GM23338 (cell line): ENCODE data around the gene LRRFIP2. TPM values are rescaled to one million over a fixed set of nuclear protein-coding genes. Genes with fewer than 3 reads are reported as not detected.

Experiments used
- ATAC-seq: fragments of 200-7000 bp; cut with Tn5 transposase; 3 replicates; pipeline ENCODE4 v1.9.1; 2020
- DNase-seq: peaks from one replicate; pipeline ENCODE4 v3.0.0-alpha.2; 2015; ENCODE audit warnings: low spot score
- H2AFZ ChIP-seq: fragments of 200-600 bp; sonication (generic); 2 replicates; pipeline ENCODE4 v1.8.0; 2016; ENCODE audit warnings: antibody characterized with exemption, mild to moderate bottlenecking, moderate library complexity
- H3F3A ChIP-seq: fragments of 200-600 bp; sonication (generic); replicated peaks from 2 replicates; pipeline ENCODE4 v1.8.0; 2017; ENCODE audit warnings: antibody characterized with exemption, mixed run types, low read depth
- H3K27ac ChIP-seq: fragments of 200-600 bp; sonication (generic); 2 replicates; pipeline ENCODE4 v1.6.1; 2016; ENCODE audit warnings: low read depth
- H3K27me3 ChIP-seq: fragments of 200-600 bp; sonication (generic); 2 replicates; pipeline ENCODE4 v1.8.0; 2016; ENCODE audit warnings: mild to moderate bottlenecking, mixed run types, moderate library complexity; ENCODE audit not compliant: insufficient read depth
- H3K36me3 ChIP-seq: fragments of 200-600 bp; sonication (generic); 2 replicates; pipeline ENCODE4 v1.8.0; 2016; ENCODE audit warnings: mild to moderate bottlenecking; ENCODE audit not compliant: insufficient read depth
- H3K4me1 ChIP-seq: fragments of 200-600 bp; sonication (generic); 2 replicates; pipeline ENCODE4 v1.8.0; 2016; ENCODE audit warnings: mild to moderate bottlenecking, moderate library complexity; ENCODE audit not compliant: insufficient read depth
- H3K4me2 ChIP-seq: fragments of 200-600 bp; sonication (generic); 2 replicates; pipeline ENCODE4 v1.7.1; 2017; ENCODE audit warnings: mixed run types
- H3K4me3 ChIP-seq: fragments of 200-600 bp; sonication (generic); 2 replicates; pipeline ENCODE4 v1.6.1; 2016; ENCODE audit warnings: mixed run types
- H3K79me2 ChIP-seq: fragments of 200-600 bp; sonication (generic); replicated peaks from 2 replicates; pipeline ENCODE4 v1.8.0; 2017; ENCODE audit warnings: mild to moderate bottlenecking; ENCODE audit not compliant: insufficient read depth
- H3K9me2 ChIP-seq: fragments of 200-600 bp; sonication (generic); 2 replicates; pipeline ENCODE4 v1.8.0; 2017; ENCODE audit not compliant: insufficient read depth
- H4K20me1 ChIP-seq: fragments of 200-600 bp; sonication (generic); replicated peaks from 2 replicates; pipeline ENCODE4 v1.8.0; 2017; ENCODE audit warnings: mild to moderate bottlenecking; ENCODE audit not compliant: insufficient read depth
- H3K27ac Mint-ChIP-seq: 2 replicates; pipeline ENCODE4 v1.8.0; 2020; ENCODE audit warnings: inconsistent platforms, mild to moderate bottlenecking, moderate library complexity, mixed read lengths
- H3K27me3 Mint-ChIP-seq: 3 replicates; pipeline ENCODE4 v1.8.0; 2022; ENCODE audit warnings: low read depth, mild to moderate bottlenecking, moderate library complexity, mixed read lengths, inconsistent platforms; ENCODE audit not compliant: insufficient read depth, poor library complexity
- H3K36me3 Mint-ChIP-seq: 3 replicates; pipeline ENCODE4 v1.8.0; 2021; ENCODE audit warnings: low read depth, mild to moderate bottlenecking, inconsistent platforms, moderate library complexity, mixed read lengths
- H3K4me1 Mint-ChIP-seq: 3 replicates; pipeline ENCODE4 v1.8.0; 2020; ENCODE audit warnings: mild to moderate bottlenecking, inconsistent platforms, mixed read lengths
- H3K4me3 Mint-ChIP-seq: 3 replicates; pipeline ENCODE4 v1.8.0; 2021; ENCODE audit warnings: moderate library complexity, mild to moderate bottlenecking, inconsistent platforms, mixed read lengths
- H3K9me3 Mint-ChIP-seq: 3 replicates; pipeline ENCODE4 v1.8.0; 2020; ENCODE audit warnings: moderate library complexity, mild to moderate bottlenecking, inconsistent platforms, mixed read lengths
- CREB1 ChIP-seq: fragments of 250-450 bp; sonication (Bioruptor Pico); IDR thresholded peaks from 2 replicates; pipeline ENCODE4 v1.5.0; 2020; ENCODE audit warnings: low read depth, mild to moderate bottlenecking, moderate library complexity
- CTCF ChIP-seq, 2 experiments: fragments of 200-600 bp in 1 of 2; sonication (generic) in 1 of 2; conservative IDR thresholded peaks; 2 replicates each; pipeline versions ENCODE4 v1.5.1 to v1.6.1; 2016 to 2017; ENCODE audit warnings: antibody characterized with exemption in 2 of 2, low read depth in 2 of 2, mild to moderate bottlenecking in 2 of 2, moderate library complexity in 1 of 2
- EZH2 ChIP-seq: fragments of 200-600 bp; sonication (generic); IDR thresholded peaks from one replicate; pipeline ENCODE4 v1.8.0; 2017; ENCODE audit warnings: antibody characterized with exemption, mild to moderate bottlenecking, low read depth; ENCODE audit not compliant: unreplicated experiment
- EZH2phosphoT487 ChIP-seq: fragments of 200-600 bp; sonication (generic); IDR thresholded peaks from one replicate; pipeline ENCODE4 v1.8.1; 2018; ENCODE audit warnings: antibody characterized with exemption; ENCODE audit not compliant: unreplicated experiment
- JUNB ChIP-seq: IDR thresholded peaks from one replicate; pipeline ENCODE4 v1.6.1; 2016; ENCODE audit warnings: antibody characterized with exemption; ENCODE audit not compliant: unreplicated experiment
- NANOG ChIP-seq: IDR thresholded peaks from 2 replicates; pipeline ENCODE4 v1.6.1; 2016; ENCODE audit warnings: antibody characterized with exemption, borderline replicate concordance
- POLR2AphosphoS5 ChIP-seq: IDR thresholded peaks from 2 replicates; pipeline ENCODE4 v1.6.1; 2016; ENCODE audit warnings: antibody characterized with exemption, low read depth
- REST ChIP-seq: IDR thresholded peaks from one replicate; pipeline ENCODE4 v1.6.1; 2018; ENCODE audit warnings: antibody characterized with exemption; ENCODE audit not compliant: unreplicated experiment
- STAT1 ChIP-seq: IDR thresholded peaks from one replicate; pipeline ENCODE4 v1.6.1; 2016; ENCODE audit warnings: antibody characterized with exemption; ENCODE audit not compliant: unreplicated experiment
- ZNF114 ChIP-seq: fragments of 250-450 bp; sonication (Bioruptor Pico); IDR thresholded peaks from 2 replicates; pipeline ENCODE4 v1.5.0; 2020; ENCODE audit warnings: mild to moderate bottlenecking, moderate library complexity
- ZNF331 ChIP-seq: fragments of 250-450 bp; sonication (Bioruptor Pico); IDR thresholded peaks from 2 replicates; pipeline ENCODE4 v1.5.0; 2020; ENCODE audit warnings: low read depth, mild to moderate bottlenecking, moderate library complexity
- polyA plus RNA-seq: library from polyadenylated mRNA; unstranded; fragments of >200 nt; fragmentation: Nextera tagmentation; extraction: Ambion mirVana; gene quantifications from 2 replicates; pipeline ENCODE4 v1.2.1, GENCODE V29; 2016
- total RNA-seq: library from RNA; depleted of rRNA; stranded (reverse); fragments of >200 nt; shearing (Covaris generic); gene quantifications from 2 replicates; pipeline ENCODE4 v1.2.3, GENCODE V29; 2014
- TF ChIP-seq, protein P1 (sequence below): IDR thresholded peaks from 2 replicates; pipeline ENCODE4 v1.6.1; 2016; ENCODE audit warnings: antibody characterized with exemption

Gene LRRFIP2
- total and polyA plus RNA-seq, 2 experiments from 2014 or later, result 20.3 to 29.0 TPM

GRCh38 chr3:37082317-37082716 is 92.1 kb downstream of the LRRFIP2 start:
- Histone ChIP-seq H3F3A (no peaks in the 10 kb centered on the region), H3K4me1 (no peaks in the 10 kb centered on the region), H2AFZ (no peak overlapping the region), H3K4me2 (no peak overlapping the region), H3K79me2 (no peaks in the 10 kb centered on the region), H3K27me3 (no peaks in the 10 kb centered on the region), H3K9me2 (no peaks in the 10 kb centered on the region), H4K20me1 (no peaks in the 10 kb centered on the region), H3K4me3 (no peak overlapping the region), H3K36me3 (no peaks in the 10 kb centered on the region), H3K27ac (no peak overlapping the region)
- Mint-ChIP-seq H3K4me3 (no peak overlapping the region), H3K27ac (no peak overlapping the region), H3K27me3 (no peaks in the 10 kb centered on the region), H3K36me3 (no peaks in the 10 kb centered on the region; the same call in 2 of the 3 replicates), H3K4me1 (no peaks in the 10 kb centered on the region), H3K9me3 (no peaks in the 10 kb centered on the region)
- ATAC-seq, result no peak
- TF ChIP-seq EZH2phosphoT487 (no peak), POLR2AphosphoS5 (no peak), REST (no peak), STAT1 (no peak), CTCF (conservative IDR thresholded peaks at IDR 0.05; ENCODE audit: low read depth in 2 of 2) (no peak), JUNB (no peak), ZNF331 (no peak)
- no peak for DNase-seq

GRCh38 chr3:37075955-37076354 is 98.4 kb downstream of the LRRFIP2 start:
- no peaks in the 10 kb centered on the region for H3K36me3 ChIP-seq
- no peak overlapping the region for H2AFZ ChIP-seq
- Mint-ChIP-seq H3K4me3 (no peak overlapping the region), H3K4me1 (no peaks in the 10 kb centered on the region), H3K27me3 (no peaks in the 10 kb centered on the region), H3K9me3 (no peaks in the 10 kb centered on the region), H3K36me3 (peaks cover 2% of the 10 kb centered on the region; the same call in 1 of the 3 replicates), H3K27ac (no peak overlapping the region)
- H3F3A ChIP-seq, result no peaks in the 10 kb centered on the region
- H3K27ac ChIP-seq, result no peak overlapping the region
- H3K79me2 ChIP-seq, result no peaks in the 10 kb centered on the region
- no peaks in the 10 kb centered on the region for H3K9me2 ChIP-seq
- ATAC-seq (no peak), DNase-seq (no peak)
- H3K4me3 ChIP-seq, result no peak overlapping the region
- no peaks in the 10 kb centered on the region for H3K27me3 ChIP-seq
- H3K4me2 ChIP-seq, result no peak overlapping the region
- H4K20me1 ChIP-seq, result no peaks in the 10 kb centered on the region
- no peaks in the 10 kb centered on the region for H3K4me1 ChIP-seq
- TF ChIP-seq CREB1 (no peak), NANOG (no peak), EZH2 (no peak), EZH2phosphoT487 (no peak), ZNF114 (CRISPR knock-in tag) (no peak), STAT1 (no peak), POLR2AphosphoS5 (no peak), JUNB (no peak), CTCF (conservative IDR thresholded peaks at IDR 0.05; ENCODE audit: low read depth in 2 of 2) (no peak), ZNF331 (no peak)
- TF ChIP-seq, protein P1, sequence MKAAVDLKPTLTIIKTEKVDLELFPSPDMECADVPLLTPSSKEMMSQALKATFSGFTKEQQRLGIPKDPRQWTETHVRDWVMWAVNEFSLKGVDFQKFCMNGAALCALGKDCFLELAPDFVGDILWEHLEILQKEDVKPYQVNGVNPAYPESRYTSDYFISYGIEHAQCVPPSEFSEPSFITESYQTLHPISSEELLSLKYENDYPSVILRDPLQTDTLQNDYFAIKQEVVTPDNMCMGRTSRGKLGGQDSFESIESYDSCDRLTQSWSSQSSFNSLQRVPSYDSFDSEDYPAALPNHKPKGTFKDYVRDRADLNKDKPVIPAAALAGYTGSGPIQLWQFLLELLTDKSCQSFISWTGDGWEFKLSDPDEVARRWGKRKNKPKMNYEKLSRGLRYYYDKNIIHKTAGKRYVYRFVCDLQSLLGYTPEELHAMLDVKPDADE, result no peak
